NCI-H2029 (cell line): ENCODE results near the gene PDZD2.
"Not testable (repeated sequence)": the region's sequence is repeated elsewhere in the genome, so short reads cannot be mapped to it uniquely, and the experiment has no call there.

Experiments
- DNase-seq: peaks from one replicate; lab custom pipeline; 2025; lab: John Stamatoyannopoulos, UW

The PDZD2 gene

DNA sequence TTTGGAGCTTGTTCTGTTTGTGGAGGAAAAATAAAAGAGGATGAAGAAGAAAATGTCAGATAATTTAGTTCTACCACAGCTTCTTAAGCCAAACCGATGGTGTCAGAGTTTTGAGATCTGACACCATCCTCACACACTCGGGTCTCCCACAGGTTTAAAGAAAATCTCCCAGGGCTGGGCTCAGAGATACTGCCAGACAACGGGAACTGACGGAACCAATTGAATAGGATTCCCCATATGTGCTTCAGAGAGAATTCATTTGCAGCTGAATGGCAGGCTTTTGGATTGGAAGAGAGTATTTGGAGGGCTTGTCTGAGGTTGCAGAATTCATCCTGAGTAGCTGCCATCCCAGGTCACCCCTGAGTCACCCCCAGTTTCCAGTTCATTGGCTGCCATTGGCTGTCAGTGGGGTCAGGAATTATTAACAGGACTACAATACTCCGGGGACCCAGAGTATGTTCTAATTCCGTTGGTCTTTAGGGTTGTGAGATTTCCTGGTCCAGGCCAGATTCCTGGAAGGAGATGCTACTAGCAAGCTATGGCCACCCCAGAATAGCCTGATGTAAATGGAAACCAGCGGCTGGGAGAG, 131.3 kb downstream of the PDZD2 start:
- no peak for DNase-seq

DNA sequence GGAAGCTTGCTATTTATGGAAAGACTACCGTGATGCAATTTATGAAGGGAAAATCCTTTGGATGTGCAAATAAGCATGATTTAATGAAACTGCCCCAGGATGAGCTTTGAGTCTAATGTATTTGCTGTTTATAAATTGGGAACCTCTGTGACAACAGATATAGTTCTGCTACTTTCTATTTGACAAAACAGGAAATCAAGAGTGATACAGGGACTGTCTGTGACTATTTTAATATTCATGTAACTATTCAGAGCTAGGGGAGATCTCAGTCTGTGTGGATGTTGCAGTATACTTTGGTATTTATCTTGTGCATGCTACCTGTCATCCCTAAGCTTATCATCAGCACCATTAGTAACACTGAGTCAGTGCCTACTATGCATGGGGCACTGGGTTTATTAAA, 132.1 kb downstream of the PDZD2 start:
- no peak for DNase-seq

DNA sequence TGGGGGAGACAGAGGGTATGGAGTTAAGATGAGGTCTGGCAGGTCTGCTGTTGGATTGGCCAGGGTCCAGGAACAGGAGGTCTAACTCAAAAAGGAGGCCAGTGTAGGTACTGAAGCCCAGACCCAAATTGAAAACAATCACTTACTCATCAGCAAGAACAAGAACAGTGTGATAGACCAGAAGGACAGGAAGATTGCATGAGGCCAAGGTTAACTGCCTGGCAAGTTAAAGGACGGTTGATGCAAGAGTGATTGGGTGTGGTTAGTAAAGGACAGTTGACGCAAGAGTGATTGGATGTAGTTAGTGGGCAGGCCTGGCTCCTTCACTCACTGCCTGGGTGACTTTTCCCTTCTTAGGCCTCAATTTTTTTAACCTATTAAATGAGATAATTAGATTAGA, 132.6 kb downstream of the PDZD2 start:
- no peak for DNase-seq

DNA sequence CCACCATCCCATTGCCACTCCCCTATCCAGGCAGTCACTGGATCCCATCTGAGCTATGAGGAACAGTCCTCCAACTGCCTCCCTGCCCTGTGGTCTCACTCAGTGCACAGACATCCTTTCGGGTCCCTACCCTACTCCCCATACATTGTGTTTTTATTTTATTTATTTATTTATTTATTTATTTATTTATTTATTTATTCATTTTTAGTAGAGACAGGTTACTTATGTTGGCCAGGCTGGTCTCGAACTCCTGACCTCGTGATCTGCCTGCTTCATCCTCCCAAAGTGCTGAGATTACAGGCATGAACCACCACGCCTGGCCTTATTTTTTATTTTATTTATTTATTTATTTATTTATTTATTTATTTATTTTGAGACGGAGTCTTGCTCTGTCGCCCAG, 137.4 kb downstream of the PDZD2 start:
- DNase-seq = not testable (repeated sequence)

DNA sequence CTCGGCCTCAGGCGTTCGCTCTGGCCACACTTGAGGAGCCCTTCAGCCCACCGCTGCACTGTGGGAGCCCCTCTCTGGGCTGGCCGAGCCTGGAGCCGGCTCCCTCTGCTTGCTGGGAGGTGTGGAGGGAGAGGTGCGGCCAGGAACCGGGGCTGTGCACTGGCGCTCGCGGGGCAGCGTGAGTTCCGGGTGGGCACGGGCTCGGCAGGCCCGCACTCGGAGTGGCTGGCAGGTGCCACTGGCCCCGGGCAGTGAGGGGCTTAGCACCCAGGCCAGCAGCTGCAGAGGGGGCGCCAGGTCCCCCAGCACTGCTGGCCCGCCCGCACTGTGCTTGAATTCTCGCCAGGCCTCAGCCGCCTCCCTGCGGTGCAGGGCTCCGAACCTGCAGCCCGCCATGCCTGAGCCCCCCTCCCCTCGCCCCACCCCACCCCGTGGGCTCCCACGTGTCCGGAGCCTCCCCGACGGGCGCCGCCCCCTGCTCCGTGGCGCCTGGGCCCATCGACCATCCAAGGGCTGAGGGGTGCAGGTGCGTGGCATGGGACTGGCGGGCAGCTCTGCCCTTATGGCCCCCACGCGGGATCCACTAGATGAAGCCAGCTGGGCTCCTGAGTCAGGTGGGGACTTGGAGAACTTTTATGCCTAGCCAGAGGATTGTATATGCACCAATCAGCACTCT, 138.2 kb downstream of the PDZD2 start:
- DNase-seq = no peak

DNA sequence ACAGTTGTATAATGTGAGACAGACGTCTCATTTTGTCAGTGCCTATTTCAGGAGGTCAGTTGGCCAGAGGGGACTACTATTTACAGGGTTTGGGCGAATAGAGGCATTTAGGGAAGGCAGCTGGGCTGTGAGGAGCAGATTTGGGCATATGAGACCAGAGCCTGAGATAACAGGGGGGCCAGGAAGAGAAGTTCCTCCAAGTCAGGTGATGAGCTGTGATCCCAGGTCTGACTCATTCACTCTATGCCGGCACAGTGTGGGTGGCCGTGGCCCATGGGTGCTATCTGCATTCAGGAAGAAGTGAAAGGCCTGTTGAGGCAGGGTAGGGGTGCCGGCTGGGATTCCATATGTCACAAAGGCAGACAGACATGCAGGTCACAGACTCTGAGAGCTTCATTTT, 142.8 kb downstream of the PDZD2 start:
- DNase-seq = no peak

DNA sequence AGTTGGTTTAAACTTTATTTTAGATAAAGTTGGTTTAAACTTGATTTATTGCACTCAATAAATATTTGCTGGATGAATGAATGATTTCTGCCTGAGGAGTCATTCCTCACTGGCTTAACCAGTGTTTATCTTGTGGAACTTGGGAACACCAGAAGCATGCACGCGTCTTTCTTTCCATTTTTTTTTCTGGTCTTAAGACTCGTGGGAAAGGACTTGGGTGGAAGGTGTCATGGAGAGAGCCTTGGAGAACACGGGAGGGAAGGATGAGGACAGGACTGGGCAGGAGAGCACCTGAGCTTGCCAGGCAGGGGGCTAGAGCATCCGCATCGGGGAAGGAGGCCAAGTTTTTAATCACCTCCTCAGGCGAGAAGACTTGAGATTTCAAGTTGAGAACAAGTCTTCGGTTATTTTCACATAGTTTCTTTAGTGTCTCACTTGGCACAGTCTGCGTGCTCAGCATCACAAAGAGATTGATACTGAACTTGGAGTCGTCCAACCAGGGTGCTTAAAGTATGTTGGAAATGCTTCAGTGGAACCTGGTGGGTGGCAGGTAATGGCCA, 144.2 kb downstream of the PDZD2 start:
- no peak for DNase-seq

DNA sequence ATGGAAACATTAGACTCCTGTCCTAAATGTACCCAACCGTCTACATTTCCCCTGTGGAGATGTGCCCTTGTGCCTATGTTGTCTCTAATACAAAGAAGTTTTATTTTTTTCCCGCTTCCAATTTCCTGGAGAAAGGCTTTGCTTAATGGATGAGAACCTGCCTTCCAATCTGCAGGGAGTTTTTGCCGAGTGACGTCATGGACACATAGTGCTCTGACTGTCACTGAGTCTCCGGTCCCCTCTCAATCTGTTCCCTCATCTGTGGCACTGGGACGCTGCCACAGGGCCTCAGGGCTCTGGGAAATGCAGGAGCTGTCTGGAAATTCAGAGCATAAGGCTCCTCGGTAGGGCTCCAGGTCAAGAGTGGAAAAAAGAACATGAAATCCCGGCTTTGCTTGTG, 144.8 kb downstream of the PDZD2 start:
- no peak for DNase-seq

DNA sequence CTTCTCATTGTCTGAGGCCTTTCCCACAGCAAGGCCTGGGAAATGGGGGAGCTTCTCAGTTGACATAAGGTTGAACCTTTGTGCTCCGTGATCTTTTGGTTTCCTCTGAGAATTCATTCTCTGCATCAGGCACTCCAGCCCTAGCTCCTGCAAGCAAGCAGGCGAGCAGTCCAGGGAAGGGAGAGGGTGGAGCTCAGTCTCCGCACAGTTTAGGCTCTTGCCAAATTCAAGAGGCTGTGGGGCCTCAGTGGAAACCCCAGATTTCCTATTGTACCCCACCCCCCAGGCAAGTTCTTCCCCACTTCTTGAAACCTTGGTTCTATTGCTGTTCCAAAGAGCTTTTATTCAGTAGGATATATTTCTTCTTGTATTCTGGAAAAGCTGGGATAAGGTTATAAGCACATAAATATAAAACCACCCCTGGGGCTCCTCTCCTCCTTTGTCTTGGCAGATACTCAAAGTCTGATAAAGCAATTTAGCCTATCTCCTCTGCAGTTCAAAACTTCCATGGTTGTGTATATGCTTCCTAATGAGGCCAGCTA, 147.2 kb downstream of the PDZD2 start:
- no peak for DNase-seq

DNA sequence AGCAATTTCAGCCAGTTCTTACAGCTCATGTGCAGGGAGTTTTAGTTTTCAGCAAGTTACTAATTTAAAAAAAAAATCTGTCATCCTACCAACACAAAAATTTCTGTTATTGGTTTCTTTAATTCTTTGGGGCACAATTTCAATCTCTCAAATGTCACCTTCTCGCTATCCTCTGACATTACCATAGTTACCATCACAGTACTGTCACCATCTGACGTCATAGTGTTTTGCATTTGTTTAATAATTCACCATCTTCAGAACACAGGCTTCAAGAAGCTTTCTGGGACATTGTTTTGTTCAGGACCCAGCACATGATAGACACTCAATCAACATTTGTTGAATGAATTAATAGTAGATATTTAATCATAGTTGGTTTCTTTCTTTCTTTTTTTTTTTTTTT, 155.1 kb downstream of the PDZD2 start:
- DNase-seq = no peak

DNA sequence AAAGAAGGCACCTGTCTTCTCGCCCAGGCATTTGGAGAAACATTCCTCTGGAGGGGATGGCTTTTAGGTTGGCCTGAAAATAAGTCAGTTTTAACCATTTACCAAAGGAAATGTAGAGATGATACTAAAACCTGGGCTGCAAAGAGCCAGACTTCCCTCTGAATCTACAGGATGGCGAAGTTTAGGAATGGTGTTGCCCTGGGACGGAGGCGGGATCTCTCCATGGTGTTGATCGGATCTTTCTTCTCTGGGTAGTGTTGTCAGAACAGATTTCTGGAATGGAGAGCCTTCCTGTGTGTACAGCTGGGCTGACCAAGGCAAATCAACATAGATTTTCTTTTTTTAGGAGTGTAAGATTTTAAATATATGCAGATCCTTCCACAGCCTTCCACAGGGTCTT, 159.2 kb downstream of the PDZD2 start:
- DNase-seq = no peak

DNA sequence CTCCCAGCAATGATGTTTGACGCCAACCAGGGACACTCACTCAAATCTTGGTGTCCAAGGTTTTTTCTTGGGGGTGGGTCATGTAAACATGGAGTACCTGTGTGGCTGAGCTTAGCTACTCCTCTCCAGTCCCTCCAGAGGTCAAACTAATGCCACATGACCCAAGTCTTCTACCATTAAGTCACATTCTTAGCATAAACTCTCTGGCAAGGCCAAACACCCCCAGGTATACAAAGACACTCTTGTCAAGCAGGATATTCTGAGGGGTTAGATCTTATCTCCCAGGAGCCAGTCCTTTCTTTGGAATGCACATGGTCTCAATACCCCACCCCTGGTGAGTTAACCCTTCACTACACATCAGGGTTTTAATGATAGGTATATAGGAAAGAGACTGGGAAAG, 161.4 kb downstream of the PDZD2 start:
- no peak for DNase-seq

DNA sequence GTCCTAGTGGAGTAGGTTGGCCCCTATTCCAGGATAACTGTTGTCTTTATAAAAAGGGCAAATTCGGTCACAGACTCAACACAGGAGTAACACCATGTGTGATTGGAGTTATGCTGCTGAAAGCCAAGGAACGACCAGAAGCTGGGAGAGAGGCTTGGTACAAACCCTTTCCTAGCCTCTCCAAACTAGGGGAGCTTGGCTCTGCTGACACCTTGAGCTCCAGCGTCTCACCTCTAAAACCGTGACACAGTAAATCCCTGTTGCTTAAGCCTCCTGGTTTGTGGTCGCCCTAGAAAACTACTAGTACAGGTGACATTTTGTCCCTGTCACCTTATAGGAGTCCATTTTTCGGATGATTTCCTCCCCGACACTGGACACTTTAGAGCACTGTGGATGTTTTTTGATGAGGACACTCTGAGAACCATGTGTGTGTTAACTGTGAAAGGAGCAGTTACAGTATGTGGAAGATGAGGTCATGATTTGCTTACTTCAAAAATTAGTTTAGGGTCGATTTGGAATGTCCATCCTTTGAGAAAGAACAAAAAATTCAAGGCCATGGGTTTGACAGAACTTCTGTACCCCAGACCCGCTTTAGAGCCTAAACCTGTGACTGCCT, 167.0 kb downstream of the PDZD2 start:
- no peak for DNase-seq

DNA sequence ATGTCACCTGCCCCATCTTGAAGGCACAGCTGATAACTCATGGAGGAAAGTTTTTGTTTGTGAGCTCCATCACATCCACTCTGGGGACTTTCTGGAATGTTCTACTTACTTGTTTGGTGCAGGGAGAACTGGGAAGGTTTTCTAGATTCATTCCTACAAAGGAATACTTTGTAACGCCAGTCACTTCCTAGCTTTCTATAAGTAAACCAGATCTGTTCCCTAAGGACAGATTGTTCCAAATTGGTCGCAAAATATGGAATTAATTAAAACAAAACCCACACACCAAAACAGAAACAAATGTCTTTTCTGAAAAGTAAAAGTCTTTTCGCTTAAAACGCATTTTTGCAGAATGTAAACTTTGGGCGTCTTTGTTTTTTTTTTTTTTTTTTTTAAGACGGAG, 167.6 kb downstream of the PDZD2 start:
- no peak for DNase-seq

DNA sequence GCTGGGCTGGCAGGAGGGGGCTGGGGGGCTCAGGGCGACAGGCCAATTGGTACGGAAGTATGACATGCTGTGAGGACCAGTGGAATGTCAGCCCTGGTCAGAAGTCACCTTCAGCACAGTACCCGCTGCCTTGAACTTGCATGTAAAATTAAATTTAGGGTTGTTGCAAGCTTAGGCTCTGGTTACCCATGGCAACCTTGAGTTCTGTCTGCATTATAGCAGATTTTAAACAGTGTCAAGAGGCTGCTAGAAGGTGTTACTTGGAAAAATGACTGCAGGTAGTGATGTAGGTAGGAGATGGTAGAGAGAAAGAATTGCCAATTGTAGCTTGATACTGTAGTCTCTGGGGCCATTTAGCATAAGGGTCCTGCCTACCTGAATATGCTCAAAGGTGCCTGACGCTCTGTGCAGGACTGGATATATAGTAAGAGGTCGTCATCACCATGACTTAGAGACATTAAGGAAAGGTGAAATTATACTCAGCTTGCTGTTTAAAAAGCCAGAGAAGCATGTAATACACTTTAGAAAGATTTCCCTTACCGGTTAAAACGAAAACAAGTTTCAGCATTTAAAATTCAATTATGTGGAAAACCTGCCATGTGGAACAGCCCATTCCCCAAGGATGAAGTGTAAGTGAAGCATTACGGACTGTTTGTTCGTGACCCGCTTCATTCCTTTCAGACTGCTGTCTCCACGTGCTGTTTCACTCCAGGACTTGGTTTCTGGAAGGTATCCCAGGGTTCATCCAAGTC, 169.0 kb downstream of the PDZD2 start:
- DNase-seq = no peak

DNA sequence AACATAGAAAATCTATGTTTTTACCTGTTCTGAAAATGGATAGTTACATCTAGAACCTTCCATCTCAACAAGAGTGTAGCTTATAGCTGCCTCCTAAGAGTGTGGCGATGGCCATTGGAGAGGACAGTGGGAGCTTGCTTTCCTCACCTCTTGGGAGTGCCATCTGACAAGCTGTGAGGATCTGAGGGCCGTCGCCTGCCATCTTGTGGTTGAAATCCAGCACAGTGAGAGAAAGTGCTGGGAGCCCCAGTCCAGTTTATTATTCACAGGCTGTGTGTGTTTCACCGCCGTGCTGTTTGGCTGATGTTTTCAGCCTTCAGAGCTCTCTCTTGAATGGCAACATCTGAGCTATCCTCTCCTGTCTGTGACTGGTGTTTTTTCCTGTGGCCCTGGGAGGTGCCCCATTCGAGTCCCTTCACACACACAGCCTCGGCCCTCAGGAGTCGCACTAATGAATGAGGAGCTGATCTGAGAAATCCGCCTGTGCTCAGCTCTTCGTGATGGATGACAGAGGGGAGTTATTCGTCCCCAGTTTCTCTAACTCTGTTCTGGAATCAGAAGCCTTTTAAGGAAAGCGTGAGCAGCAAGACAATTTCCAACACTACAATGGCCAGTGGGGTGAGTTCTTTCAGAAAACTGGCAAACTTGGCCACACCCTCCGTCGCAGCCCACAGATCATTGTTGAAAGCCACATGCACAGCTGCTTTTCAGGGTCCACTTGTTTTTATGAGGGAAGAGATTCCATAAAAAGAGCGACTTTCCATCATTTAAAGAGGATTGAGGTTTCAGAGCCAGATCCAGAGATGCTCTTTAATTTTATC, 170.3 kb downstream of the PDZD2 start:
- no peak for DNase-seq

DNA sequence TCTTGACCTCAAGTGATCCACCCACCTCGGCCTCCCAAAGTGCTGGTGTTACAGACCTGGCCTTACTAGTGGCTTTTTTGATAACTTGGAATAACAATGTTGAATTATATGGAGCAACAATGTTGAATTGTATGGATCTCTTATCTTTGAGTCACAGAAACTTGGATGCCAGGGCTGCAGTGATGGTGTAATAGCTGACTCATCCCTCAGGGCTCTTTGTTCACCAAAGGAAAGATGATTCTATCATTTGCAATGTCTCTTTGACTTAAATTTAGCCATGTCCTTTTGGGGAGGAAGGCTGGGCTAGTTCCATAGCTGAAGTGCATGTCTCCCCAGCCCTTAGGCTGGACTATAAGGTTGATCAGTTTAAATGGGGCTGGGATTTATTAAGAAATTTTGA, 172.3 kb downstream of the PDZD2 start:
- no peak for DNase-seq

DNA sequence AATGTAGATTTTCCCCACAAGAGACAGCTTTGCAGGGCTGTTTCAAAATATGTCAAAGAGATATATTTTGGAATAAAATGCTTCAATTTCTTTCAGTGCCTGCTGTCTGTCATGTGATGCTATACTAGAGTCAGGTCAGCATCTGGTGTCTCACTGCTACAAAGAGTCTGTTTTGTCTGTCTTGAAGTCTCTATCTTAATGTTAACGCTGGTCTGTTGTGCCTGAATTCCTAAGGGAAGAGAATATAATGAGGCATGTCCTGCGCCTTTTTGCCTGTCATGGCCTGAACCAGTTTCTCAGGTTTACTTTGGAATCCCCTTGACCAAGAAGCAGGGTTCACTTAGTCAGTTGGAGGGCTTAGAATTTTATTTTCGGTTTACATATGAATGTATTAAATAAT, 176.4 kb downstream of the PDZD2 start:
- no peak for DNase-seq

DNA sequence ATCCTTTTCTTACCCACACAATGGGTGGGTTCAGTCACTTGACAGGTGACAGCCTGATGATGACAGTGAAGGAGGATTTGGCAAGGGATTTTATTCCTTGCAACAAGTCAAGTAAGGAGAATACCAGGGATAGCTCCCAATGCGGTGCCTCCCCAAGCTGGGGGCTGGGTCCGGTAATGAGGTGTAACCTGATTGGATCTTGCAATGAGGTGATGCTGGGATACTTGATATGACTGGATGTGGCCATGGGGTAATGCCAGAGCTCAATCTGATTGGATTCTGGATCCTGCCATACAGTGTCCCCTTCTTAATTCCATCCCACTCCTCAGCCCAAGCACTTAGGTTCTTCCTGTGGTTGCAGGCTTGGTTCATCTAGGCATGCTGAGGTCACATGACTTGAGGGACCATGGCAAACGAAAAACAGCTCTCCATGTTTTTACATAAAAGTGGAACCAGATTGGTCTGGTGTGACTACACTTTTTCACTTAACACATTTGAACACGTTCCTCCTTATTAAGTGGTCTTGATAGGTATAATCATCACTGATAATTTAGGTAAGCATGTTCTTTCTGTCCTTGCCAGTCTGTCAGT, 181.1 kb downstream of the PDZD2 start:
- DNase-seq = no peak

DNA sequence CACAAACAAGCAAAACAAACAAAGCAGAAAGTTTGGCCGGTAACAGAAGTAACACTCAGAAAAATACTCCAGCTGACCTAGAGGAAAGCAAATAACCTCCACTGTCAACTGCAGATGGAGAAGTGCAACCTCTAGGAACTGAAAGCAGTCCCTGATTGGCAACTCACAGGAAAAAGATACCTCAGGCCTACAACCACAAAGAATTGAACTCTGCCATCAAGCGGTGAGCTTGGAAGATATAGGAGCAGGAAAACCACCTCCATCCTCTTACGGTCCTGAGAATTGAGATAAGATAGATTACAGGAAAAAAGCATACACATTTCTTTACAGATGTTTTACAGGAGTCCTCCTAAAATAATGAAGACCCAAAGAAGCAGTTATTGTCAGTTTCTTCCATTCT, 184.5 kb downstream of the PDZD2 start:
- DNase-seq = no peak

DNA sequence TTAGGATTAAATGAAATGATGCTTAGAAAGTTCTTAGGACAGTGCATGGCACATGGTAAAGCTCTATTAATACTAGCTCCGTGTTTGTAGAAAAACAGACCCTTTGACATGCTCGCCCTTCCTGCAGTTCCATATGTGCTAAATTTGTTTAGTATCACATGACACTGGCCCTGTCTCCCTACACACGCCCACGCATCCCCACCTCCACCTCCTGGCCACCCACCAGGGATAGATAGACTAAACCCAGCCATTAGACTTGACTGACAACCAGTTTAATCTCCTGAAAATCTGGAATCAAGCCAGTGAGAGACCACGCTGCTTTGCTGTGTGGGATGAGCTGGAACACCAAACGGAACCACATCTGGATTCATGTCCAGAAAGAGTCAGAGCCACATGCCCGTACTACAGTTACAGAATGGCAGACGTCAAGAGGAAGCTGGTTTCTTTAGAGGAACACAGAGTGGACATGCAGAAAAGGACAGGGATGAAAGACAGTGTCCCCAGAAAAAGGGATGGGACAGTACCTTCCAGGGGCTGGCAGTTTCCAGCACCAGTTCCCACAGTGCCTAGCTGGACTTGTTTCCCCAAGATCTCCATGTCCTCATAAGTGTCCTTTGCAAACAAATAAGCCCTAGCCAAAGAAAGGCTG, 186.1 kb downstream of the PDZD2 start:
- DNase-seq = no peak
